ENCODE results near the gene HBA2. TPM values are rescaled to one million over a fixed set of nuclear protein-coding genes. Genes with fewer than 3 reads are reported as not detected.

HBA2 gene
- total RNA-seq, 4 donors from 2014 or later, result 52.8 to 638 (median 317) TPM

DNA sequence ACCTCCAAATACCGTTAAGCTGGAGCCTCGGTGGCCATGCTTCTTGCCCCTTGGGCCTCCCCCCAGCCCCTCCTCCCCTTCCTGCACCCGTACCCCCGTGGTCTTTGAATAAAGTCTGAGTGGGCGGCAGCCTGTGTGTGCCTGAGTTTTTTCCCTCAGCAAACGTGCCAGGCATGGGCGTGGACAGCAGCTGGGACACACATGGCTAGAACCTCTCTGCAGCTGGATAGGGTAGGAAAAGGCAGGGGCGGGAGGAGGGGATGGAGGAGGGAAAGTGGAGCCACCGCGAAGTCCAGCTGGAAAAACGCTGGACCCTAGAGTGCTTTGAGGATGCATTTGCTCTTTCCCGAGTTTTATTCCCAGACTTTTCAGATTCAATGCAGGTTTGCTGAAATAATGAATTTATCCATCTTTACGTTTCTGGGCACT lies 4.7 kb downstream of the HBA2 start:
- Histone ChIP-seq H3K9me3 (no peaks in the 10 kb centered on the region), H3K27me3 (peaks cover 30 to 40% of the 10 kb centered on the region in 2 donors), H3K27ac (no peak overlapping the region), H3K4me3 (no peak overlapping the region), H3K4me1 (peaks cover 0 to 15% of the 10 kb centered on the region in 2 donors), H3K36me3 (no peaks in the 10 kb centered on the region)
- intact Hi-C loops (cut with DNase I; ENCODE audit: low total_unique reads), result no loop called here
- no peak for DNase-seq
- TF ChIP-seq POLR2A (IDR thresholded peaks at IDR 0.05), result no peak
- TF ChIP-seq, protein P1, sequence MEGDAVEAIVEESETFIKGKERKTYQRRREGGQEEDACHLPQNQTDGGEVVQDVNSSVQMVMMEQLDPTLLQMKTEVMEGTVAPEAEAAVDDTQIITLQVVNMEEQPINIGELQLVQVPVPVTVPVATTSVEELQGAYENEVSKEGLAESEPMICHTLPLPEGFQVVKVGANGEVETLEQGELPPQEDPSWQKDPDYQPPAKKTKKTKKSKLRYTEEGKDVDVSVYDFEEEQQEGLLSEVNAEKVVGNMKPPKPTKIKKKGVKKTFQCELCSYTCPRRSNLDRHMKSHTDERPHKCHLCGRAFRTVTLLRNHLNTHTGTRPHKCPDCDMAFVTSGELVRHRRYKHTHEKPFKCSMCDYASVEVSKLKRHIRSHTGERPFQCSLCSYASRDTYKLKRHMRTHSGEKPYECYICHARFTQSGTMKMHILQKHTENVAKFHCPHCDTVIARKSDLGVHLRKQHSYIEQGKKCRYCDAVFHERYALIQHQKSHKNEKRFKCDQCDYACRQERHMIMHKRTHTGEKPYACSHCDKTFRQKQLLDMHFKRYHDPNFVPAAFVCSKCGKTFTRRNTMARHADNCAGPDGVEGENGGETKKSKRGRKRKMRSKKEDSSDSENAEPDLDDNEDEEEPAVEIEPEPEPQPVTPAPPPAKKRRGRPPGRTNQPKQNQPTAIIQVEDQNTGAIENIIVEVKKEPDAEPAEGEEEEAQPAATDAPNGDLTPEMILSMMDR (IDR thresholded peaks at IDR 0.05), result no peak

DNA sequence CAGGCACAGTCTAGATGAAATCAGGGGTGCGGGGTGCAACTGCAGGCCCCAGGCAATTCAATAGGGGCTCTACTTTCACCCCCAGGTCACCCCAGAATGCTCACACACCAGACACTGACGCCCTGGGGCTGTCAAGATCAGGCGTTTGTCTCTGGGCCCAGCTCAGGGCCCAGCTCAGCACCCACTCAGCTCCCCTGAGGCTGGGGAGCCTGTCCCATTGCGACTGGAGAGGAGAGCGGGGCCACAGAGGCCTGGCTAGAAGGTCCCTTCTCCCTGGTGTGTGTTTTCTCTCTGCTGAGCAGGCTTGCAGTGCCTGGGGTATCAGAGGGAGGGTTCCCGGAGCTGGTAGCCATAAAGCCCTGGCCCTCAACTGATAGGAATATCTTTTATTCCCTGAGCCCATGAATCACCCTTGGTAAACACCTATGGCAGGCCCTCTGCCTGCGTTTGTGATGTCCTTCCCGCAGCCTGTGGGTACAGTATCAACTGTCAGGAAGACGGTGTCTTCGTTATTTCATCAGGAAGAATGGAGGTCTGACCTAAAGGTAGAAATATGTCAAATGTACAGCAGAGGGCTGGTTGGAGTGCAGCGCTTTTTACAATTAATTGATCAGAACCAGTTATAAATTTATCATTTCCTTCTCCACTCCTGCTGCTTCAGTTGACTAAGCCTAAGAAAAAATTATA lies 5.4 kb downstream of the HBA2 start:
- Histone ChIP-seq H3K27me3 (peaks cover 30 to 40% of the 10 kb centered on the region in 2 donors), H3K4me3 (no peak overlapping the region), H3K9me3 (no peaks in the 10 kb centered on the region), H3K4me1 (peaks cover 0 to 15% of the 10 kb centered on the region in 2 donors), H3K36me3 (no peaks in the 10 kb centered on the region), H3K27ac (no peak overlapping the region)
- no peak for DNase-seq
- intact Hi-C loops (cut with DNase I; ENCODE audit: low total_unique reads), result no loop called here
- TF ChIP-seq POLR2A (IDR thresholded peaks at IDR 0.05), result no peak

DNA sequence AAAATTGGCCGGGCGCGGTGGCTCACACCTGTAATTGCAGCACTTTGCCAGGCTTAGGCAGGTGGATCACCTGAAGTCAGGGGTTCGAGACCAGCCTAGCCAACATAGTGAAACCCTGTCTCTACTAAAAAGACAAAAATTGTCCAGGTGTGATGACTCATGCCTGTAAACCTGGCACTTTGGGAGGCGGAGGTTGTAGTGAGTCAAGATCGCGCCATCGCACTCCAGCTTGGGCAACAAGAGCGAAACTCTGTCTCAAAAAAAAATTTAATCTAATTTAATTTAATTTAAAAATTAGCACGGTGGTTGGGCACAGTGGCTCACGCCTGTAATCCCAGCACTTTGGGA lies 6.0 kb downstream of the HBA2 start:
- intact Hi-C loops (cut with DNase I; ENCODE audit: low total_unique reads), result no loop called here
- H3K27me3 ChIP-seq, result peaks cover 30 to 40% of the 10 kb centered on the region in 2 donors
- H3K9me3 ChIP-seq, result no peaks in the 10 kb centered on the region
- H3K27ac ChIP-seq, result no peak overlapping the region
- no peak for TF ChIP-seq POLR2A (IDR thresholded peaks at IDR 0.05)
- TF ChIP-seq, protein P1 (IDR thresholded peaks at IDR 0.05), result no peak
- H3K4me3 ChIP-seq, result no peak overlapping the region
- peaks cover 0 to 15% of the 10 kb centered on the region in 2 donors for H3K4me1 ChIP-seq
- no peaks in the 10 kb centered on the region for H3K36me3 ChIP-seq
- DNase-seq, result no peak

DNA sequence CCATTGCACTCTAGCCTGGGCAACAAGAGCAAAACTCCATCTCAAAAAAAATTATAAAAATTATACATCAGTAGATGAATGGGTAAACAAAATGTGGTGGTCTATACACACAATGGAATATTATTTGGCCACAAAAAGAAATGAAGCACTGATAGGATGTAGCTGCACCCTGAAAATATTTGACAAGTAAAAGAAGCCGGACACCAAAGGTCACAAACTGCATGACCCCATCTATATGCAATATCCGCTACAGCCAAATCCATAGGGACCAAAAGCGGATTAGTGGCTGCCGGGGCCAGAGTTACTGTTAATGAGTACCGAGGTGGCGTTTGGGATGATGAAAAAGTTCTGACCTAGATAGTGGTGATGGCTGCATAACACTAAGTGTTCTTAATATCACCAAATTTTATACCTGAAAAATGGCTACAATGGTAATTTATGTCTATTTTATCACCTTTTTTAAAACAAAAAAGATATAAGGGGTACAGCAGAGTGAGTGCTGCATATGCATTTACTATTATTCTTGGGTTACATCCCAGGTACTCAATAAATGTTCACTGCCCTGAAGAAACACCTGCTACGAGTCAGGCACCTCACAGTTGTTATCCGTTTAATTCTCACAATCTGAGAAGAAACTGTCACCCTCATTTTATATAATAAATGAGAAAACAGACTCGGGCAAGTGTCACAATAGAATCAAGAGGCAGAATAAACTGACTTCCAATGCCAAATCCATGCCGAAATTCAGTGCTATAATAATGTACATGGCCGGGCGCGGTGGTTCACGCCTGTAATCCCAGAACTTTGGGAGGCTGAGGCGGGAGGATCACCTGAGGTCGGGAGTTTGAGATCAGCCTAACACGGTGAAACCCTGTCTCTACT lies 6.8 kb downstream of the HBA2 start:
- Histone ChIP-seq H3K9me3 (no peaks in the 10 kb centered on the region), H3K27ac (no peak overlapping the region), H3K4me1 (peaks cover 0 to 15% of the 10 kb centered on the region in 2 donors), H3K27me3 (peaks cover 30 to 39% of the 10 kb centered on the region in 2 donors), H3K4me3 (no peak overlapping the region), H3K36me3 (no peaks in the 10 kb centered on the region)
- no peak for DNase-seq
- intact Hi-C loops (cut with DNase I; ENCODE audit: low total_unique reads), result no loop called here
- TF ChIP-seq POLR2A (IDR thresholded peaks at IDR 0.05), result no peak
- TF ChIP-seq, protein P1 (IDR thresholded peaks at IDR 0.05), result no peak

DNA sequence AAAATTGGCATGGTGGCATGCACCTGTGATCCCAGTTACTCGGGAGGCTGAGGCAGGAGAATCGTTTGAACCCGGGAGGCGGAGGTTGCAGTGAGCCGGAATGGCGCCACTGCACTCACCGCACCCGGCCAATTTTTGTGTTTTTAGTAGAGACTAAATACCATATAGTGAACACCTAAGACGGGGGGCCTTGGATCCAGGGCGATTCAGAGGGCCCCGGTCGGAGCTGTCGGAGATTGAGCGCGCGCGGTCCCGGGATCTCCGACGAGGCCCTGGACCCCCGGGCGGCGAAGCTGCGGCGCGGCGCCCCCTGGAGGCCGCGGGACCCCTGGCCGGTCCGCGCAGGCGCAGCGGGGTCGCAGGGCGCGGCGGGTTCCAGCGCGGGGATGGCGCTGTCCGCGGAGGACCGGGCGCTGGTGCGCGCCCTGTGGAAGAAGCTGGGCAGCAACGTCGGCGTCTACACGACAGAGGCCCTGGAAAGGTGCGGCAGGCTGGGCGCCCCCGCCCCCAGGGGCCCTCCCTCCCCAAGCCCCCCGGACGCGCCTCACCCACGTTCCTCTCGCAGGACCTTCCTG lies 7.5 kb downstream of the HBA2 start, which contains the start of gene HBQ1:
TSS of gene HBQ1 (plus strand) at position 359 of the 575 bp plus-strand sequence. CDS start at position 387, 28 bp downstream.
- H3K4me1 ChIP-seq, result peaks cover 0 to 15% of the 10 kb centered on the region in 2 donors
- DNase-seq, result no peak
- intact Hi-C loops (cut with DNase I; ENCODE audit: low total_unique reads), result no loop called here
- peak within 1 kb of the TSS in 1 of 2 donors; percentile 12 for H3K4me3 ChIP-seq
- no peaks in the 10 kb centered on the region for H3K36me3 ChIP-seq
- H3K27me3 ChIP-seq, result peaks cover 30 to 31% of the 10 kb centered on the region in 2 donors
- TF ChIP-seq POLR2A (IDR thresholded peaks at IDR 0.05), result no peak
- TF ChIP-seq, protein P1 (IDR thresholded peaks at IDR 0.05), result peak in 3 of 4 experiments; percentile 32 to 47 (median 34)
- no peaks in the 10 kb centered on the region for H3K9me3 ChIP-seq
- no peak within 1 kb of the TSS for H3K27ac ChIP-seq
